ENCODE results near the gene EVI2A.
"Not testable (repeated sequence)": the region's sequence is repeated elsewhere in the genome, so short reads cannot be mapped to it uniquely, and the experiment has no call there.

The EVI2A gene

DNA sequence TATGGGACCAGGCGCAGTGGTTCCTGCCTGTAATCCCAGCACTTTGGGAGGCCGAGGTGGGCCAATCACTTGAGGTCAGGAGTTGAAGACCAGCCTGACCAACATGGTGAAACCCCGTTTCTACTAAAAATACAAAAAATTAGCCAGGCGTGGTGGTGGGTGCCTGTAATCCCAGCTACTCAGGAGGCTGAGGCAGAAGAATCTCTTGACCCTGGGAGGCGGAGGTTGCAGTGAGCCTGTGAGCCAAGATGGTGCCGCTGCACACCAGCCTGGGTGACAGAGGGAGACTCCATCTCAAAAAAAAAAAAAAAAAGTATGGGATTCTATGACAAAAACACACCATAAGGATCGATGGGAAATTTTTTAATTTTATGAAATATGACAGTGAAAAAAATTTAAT, 9.2 kb downstream of the EVI2A start:
- DNase-seq (ENCODE audit: low spot score), result not testable (repeated sequence)

DNA sequence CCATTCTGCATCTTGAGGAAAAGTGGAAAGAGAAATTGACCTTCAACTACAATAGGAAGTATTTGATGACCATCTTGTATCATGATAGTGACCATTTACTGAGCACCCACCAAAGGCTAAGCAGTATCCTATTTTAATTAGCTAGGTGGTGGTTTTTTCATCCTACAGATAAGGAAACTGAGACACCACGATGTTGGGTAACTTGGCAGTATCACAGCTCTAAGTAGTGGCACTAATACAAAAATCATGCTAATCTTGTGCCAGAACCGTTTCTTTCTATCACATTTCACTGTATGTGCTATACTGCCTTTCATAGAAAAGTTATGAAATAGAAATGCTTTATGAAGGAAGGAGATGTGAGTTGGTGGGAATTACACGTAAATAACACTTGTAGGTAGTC, 9.9 kb downstream of the EVI2A start:
- no peak for DNase-seq (ENCODE audit: low spot score)

DNA sequence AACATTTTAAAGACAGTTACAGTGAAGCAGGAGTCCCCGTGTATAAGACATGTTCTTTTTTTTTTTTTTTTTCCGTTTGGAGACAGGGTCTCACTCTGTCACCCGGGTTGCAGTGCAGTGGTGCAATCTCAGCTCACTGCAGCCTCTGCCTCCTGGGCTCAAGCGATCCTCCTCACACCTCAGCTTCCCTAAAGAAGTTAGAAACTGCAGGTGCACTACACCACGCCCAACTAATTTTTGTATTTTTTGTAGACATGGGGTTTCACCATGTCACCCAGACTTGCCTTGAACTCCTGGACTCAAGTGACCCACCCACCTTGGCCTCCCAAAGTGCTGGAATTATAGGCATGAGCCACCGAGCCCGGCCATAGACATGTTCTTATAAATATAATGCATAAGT, 10.5 kb downstream of the EVI2A start:
- DNase-seq (ENCODE audit: low spot score), result no peak

DNA sequence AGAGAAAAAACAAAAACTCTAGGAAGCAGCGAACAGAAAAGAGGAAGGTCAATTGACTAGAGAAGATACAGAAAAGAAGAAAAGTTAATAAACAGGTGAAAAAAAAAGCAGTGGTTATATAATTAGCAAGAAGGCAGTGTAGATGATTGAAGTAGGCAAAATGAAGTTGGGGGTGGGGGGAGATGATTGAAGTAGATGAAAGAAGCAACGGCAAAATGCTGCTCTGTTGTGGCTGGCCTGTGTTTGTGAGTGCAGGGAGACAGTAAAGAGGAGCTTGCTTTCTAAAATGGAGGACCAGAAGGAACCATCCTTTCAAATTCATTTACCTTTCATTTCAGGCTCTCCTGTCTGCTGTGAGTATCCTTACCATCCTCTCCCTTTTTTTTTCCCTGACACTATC, 11.2 kb downstream of the EVI2A start:
- no peak for DNase-seq (ENCODE audit: low spot score)

DNA sequence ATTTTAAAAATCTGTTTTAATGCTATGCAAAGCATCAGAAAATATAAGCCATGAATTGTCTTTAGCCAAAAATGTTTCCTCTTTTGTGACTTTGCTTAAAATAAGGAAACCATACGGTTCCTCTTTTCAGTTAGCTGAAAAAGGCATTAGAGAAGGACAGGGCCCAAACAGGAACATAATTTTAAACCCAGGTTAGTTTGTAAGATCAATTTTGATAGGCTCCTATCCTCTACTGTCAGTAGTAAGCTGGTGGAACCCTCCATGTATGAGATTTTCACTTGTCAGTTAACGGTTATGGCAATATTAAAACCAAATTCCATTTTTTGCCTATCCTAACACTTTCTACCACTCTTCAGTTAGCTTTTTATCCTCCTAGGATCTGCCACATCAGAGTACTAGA, 11.9 kb downstream of the EVI2A start:
- no peak for DNase-seq (ENCODE audit: low spot score)

DNA sequence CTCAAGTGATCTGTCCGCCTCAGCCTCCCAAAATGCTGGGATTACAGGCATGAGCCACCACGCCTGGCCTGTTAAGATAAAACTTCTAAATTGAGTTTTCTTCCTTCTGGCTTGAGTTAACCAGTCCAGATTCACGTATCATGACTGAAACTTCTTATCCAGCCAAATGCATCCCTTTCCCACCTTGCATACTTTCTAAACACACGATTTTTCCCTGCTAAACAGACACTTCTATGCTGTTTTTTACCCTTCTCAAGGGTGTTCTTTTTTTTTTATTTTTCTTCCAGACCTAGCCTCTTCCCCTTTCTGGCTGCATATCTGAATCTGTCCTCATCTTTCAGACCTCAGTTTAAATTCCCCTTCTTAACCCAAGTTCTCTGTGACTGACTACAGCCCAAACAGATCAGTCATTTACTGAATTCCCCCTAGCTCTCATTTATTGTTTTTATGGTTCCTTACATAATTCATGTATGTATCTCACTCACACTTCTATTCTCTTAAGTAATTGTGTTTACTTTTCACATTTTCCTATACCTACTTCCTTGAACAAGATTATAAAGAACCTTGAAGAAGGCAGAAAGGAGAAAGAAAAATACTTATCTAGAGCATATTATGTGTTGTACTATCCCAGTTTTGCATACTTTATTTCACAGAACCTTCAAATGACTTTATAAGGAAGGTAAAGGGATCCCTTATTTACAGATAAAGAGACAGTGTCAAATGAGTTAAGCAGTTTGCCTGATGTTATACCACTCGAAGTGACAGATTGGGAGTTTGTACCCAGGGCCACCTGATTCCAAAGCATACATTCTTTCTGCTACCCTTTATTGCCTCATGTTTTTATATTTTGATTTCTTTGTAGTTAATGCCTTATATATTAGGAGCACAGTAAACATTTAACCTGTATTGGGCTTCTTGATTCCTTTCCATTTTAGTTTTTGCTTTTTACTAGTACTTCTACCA, 12.8 kb downstream of the EVI2A start:
- no peak for DNase-seq (ENCODE audit: low spot score)

DNA sequence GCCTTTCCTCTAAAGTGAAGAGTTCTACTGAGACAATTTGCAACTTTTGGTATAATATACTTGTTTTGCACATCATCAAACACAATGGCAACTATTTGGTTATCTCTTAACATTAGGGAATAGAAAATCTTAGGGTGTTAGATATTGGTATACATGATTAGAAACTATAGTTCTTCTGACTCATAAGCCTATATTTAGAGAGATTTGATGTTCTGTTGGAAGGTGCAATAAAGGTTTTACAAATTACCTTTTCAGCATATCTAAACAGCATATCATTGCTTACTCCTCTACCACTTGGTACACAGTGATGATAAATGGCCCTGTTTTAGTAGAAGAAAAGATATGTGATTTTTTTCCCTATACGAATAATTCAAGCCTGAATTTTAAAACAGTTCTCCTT, 13.8 kb downstream of the EVI2A start:
- no peak for DNase-seq (ENCODE audit: low spot score)

DNA sequence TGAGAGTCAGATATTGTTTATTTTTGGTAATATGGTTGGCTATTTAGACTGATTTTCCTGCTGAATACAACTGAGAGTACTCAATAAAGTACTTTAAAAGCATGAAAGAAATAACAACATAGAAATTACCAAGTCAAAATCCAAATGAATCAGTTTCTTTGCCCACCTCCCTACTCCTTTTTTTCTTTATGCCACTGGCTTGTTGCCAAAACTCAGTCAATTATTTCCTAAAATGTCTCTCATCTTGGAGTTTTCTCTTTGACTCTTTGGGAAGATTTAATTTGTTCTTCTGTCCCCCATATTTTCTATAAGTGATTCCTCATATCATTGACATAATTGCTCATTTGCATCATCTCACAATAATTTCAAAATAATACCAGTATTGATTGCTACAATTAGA, 21.8 kb downstream of the EVI2A start:
- no peak for DNase-seq (ENCODE audit: low spot score)

DNA sequence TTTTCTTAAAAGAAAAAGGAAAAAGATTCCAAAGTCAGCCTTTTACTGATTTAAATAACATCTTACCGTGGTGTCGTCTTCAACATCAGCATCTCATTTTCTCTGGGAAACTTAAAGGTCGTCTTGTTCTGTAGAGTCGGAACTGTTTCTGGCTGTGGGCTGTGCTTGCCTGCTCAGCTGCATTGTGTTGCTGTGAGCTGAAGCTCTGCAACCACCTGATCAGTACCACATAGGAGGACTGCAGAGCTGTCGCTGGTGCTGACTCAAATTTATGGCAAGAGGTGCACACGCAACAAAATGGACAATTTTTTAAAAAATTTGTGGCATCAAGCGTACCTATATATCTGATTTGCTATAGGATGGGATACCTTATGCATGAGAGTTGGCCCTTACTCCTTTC, 24.3 kb downstream of the EVI2A start, which contains the start of gene OMG:
Gene OMG (minus strand): TSS at position 150 of the 400 bp plus-strand sequence. CDS start 908 bp downstream, outside the sequence.
- DNase-seq (ENCODE audit: low spot score), result no peak

DNA sequence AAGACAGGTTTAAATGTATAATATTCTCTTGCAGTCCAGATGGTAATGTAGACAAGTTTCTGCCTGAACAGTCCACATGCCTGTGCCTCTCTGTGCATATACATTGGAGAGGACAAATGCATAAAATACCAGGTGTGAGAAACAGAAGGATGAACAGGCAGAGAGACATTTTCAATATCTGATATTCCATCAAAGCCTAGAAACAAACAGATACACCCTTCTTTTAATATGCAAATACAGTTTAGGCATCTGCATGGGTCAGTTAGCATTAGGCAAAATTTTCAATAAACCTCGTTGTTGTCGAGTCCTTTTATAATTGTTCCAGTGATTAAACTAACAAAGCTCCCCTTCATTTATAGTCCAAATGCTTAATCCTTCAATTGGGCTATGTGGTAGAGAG, 25.3 kb downstream of the EVI2A start:
- DNase-seq (ENCODE audit: low spot score), result no peak

DNA sequence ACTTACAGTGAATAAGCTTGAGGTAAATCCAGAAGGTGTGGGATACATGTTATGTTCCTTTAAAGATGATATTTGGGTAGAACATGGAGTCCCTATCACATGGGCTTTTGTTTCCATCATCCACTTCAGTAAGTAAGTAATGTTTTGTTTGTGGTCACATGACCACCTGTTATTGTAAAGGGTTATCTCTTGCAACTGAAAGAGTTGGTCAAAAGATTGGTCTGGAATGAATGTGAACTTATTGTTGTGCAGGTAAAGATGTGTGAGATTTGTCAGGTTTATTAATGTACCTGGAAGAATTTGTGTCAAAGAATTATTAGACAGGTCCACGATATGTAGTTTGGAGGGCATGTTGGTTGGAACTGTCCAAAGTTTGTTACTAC, 25.9 kb downstream of the EVI2A start:
- no peak for DNase-seq (ENCODE audit: low spot score)

DNA sequence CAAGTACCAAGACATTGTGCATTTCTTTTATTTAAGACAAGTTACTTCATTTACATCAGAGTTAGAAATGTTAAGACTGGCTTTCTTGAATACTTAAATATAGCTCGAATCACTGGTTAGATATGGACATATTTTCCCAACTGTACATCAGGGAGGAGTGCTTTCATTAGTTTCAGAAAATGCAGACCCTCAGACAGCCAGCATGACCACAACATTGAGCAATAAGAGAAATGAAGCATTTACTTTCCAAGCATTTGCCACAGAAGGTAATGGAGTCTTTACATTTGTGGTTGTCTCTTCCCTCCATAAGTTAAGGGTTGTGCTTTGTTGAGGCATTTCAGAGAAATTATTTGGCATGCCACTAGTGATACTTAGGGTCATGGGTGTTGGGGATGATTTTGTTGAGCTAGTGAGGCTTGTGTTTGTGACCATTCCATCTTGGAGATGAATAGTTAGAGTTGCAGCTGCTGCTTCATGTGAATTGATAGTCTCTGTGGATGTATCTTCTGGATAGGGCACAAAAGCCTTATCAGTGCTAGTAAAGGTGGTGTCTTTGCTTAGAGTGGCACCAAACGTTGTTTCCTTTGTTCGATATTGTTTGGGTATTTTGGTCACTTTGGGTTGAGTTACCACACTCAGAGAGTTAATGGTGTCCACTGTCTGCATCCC, 26.5 kb downstream of the EVI2A start:
- no peak for DNase-seq (ENCODE audit: low spot score)

DNA sequence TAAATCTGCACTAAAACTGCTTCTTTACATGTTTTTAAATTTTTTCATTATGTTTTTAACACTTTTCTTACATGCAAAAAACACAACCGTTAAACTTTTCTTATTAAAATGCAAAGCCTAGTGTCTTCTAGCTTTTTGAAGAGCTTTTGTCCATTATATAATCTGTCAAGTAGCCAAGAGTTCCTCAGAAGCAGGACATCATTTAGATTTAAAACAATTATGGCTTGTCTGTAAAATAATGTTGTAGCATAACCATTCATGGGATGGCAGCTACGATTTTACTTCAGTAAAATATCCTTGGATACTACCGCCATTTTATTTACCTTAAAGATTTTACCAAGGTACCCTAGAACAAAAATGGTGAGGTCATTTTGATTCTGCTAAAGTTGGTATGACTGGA, 27.2 kb downstream of the EVI2A start:
- DNase-seq (ENCODE audit: low spot score), result no peak

DNA sequence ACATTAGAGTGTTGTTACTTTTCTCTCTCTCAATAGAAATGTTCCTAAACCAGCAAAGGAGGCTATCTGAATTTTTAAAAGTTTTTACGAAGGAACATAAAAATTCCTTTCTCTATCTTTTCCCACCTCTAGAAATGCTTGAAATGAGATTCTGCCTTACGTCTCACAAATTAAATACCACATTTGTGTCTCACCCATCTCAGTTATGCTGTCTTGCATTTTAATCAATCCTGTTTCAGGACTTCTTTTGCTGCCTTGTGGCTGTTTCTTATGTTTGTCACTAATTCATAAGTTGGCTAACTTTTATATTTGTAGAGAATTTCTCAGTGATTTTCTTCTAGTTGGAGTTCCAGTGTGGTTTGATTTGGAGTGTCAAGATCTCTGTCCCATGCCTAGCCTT, 27.8 kb downstream of the EVI2A start:
- DNase-seq (ENCODE audit: low spot score), result no peak

DNA sequence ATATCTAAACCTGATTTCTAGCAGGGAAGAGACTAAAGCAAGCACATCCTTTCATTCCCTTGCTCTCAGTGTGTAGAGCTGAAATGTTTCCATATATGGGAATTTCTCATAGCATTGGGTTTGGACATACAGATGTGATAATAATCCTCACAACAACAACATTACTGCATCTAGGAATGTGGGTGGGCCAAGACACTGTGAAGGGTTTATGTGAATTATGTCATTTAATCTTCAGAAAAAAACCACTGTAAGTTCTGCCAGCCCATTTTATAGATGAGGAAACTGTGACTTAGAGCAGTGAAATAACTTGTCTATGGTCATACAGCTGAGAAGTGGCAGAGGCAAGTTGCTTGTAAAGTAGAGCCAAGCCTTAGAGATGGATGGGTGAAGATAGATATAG, 29.6 kb downstream of the EVI2A start:
- no peak for DNase-seq (ENCODE audit: low spot score)

DNA sequence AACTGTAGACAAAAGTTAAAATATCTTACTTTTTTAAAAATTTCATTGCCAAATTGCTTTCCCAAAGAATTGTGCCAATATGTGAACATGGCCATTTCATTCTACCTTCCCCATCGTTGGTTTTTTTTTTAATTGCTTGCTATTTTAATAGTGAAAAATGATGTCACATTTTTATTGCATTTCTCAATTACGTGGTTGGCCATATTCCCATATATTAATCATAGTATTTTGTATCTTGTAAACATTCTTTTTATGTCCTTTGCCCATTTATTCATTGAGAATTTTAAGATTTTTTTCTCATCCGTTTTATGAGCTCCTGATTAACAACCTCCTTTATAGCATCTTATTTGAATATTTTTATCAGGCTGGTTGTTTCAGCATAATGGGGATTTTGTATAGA, 31.6 kb downstream of the EVI2A start:
- DNase-seq (ENCODE audit: low spot score), result no peak

DNA sequence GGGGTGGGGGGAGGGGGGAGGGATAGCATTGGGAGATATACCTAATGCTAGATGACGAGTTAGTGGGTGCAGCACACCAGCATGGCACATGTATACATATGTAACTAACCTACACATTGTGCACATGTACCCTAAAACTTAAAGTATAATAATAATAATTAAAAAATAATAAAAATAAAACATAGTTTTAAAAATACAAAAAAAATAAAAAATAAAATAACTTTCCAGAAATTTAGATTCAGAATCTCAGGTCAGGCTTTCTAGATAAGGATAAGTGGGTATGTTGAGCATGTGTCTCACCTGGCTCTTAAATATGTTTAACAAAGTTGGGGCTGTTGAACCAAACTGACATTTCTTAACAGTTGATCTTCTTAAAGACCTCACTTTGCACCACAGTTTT, 33.5 kb downstream of the EVI2A start:
- DNase-seq (ENCODE audit: low spot score), result not testable (repeated sequence)

DNA sequence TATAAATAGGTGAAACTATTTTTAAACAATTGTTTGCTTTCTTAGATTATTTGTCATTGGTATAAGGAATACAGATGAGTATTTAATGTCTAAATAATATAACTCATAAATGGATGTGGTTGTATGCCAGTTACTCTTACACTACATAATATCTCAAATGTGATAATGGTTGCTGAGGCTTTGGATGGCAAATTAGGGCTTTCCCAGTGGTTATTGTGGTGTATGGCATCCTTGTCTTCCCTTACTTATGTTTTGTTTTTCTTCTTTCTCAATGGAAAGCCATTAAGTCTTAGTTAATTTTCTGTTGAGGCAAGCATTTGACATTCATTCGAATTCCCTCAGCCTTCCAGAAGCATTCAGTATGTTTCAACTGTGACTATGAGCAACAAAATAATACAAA, 34.8 kb downstream of the EVI2A start:
- no peak for DNase-seq (ENCODE audit: low spot score)

DNA sequence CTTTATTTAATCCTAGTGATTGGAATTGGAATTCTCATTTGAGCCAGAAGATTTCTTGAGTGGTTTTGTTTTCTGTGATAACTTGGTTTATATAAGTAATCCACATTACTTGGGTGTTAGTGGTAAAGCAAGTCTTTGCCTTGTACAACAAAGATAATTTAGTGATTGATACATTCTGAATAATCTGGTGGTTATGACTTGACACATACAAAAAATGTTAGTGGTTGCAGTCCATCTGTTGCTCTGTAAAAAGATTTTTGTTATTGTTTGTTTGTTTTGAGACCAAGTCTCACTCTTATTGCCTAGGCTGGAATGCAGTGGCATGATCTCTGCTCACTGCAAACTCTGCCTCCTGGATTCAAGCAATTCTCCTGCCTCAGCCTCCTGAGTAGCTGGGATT, 37.6 kb downstream of the EVI2A start:
- DNase-seq (ENCODE audit: low spot score), result no peak

DNA sequence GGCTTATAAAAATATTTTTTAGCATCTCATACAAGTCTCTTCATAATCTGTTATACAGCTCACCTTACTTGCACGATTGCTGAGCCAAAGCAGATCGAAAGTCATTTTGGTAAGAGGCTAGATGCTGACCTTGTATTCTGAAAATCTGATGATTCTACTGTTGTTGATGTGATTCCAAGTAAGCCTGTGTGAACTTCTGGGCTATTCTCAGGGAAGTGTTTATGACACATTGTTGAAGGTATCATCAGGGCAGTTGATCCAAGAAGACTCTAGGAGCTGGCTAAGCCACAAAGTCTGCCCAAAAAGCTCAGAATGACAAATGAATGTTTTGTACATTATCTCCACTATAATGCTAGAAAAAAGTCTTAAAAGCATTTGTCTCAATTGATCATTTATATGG, 40.4 kb downstream of the EVI2A start:
- no peak for DNase-seq (ENCODE audit: low spot score)

DNA sequence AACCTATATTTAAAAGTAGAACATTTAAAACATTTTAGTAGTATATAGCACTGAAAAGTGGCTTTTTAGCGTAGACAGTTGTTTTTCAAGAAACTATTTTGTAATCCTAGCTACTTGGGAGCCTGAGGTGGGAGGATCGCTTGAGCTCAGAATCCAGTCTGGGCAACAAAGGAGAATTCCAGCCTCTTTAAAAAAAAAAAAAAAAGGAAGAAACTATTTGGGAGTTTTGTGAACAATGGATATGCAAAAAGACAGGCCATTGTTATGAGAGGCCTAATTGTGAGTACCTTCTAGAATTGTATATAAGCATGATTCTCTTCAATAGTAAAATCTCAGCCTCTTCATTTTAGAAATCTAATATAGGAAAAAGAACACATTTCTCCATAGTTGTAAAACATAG, 42.0 kb downstream of the EVI2A start:
- no peak for DNase-seq (ENCODE audit: low spot score)

DNA sequence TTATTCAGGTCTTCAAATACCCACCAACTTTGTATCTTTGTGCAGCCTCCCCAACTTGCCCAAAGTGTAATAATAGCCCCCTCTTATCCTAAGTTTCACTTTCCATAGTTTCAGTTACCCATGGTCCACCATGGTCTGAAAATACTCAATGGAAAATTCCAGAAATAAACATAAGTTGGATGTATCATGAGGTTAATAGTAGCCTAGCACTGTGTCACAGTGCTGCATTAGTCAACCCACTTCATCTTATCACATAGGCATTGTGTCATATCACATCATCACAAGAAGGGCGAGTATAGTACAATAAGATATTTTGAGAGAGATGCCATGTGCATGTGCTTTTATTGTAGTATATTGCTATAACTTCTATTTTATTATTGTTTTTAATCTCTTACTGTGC, 46.3 kb downstream of the EVI2A start:
- DNase-seq (ENCODE audit: low spot score), result no peak

DNA sequence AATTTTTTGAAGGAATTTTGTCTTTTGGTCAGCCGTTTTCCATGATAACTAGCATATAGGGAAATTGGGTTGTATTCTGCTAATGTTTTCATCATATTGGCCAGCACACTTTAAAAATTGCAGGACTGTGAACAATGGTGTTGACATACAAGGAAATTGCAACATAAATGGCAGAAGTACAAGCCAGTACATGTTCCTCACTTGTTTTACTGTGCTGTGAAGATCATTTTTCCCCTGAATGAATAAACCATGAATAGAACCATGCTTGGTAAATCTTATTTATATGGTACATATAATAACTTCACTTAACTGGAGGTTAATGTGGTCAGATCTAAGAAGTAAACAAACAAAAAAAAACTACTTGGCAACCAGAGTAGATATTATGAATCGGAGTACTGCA, 47.2 kb downstream of the EVI2A start:
- DNase-seq (ENCODE audit: low spot score), result no peak

DNA sequence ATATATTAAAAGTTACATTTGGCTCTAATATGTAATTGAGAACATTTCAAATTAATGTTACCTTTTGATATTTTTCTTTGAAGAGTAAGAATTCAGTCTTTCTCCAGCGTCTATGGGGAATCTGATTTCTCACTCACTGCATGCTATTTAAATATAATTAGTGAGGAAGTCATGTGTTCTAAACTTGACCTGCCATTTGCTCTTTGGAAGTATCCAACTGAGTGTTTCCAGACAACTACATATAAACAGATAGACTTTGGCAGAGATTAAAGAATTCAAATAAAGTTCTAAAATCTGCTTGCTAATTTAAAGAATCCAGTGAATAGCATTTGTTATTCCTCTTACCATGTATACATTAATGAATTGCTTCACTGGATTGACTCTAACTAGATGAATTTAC, 47.9 kb downstream of the EVI2A start:
- DNase-seq (ENCODE audit: low spot score), result no peak
